GM10847 (cell line): ENCODE results near the gene PET100.

ENCODE experiments used
- POLR2A ChIP-seq: IDR thresholded peaks from 2 replicates; pipeline ENCODE4 v1.6.1; 2011; ENCODE audit not compliant: insufficient read length; ENCODE audit errors: extremely low read depth

The PET100 gene

GRCh38 chr19:7648265-7649014 lies 18.8 kb downstream of the PET100 start:
- no peak for TF ChIP-seq POLR2A

GRCh38 chr19:7650148-7650547 lies 20.6 kb downstream of the PET100 start:
- TF ChIP-seq POLR2A, result no peak

GRCh38 chr19:7652061-7652641 lies 22.6 kb downstream of the PET100 start:
- no peak for TF ChIP-seq POLR2A

- TF ChIP-seq POLR2A, result no peak
These were observed 24.8 kb downstream of the PET100 start for GRCh38 chr19:7654401-7654800.

GRCh38 chr19:7655581-7655980 lies 26.0 kb downstream of the PET100 start:
- TF ChIP-seq POLR2A, result no peak

- no peak for TF ChIP-seq POLR2A
These were observed 27.6 kb downstream of the PET100 start for GRCh38 chr19:7657131-7657751.

- no peak for TF ChIP-seq POLR2A
These were observed 28.7 kb downstream of the PET100 start for GRCh38 chr19:7658219-7658686.

GRCh38 chr19:7661744-7662538 lies 32.3 kb downstream of the PET100 start:
- TF ChIP-seq POLR2A, result no peak

- TF ChIP-seq POLR2A, result no peak
These were observed 33.1 kb downstream of the PET100 start for GRCh38 chr19:7662657-7663056.

GRCh38 chr19:7663706-7664105 lies 34.1 kb downstream of the PET100 start:
- no peak for TF ChIP-seq POLR2A

- TF ChIP-seq POLR2A, result no peak
These were observed 35.5 kb downstream of the PET100 start for GRCh38 chr19:7665076-7665475.

GRCh38 chr19:7668842-7669241 lies 39.2 kb downstream of the PET100 start, which contains the start of gene RETN:
RETN (plus strand) TSS chr19:7669049; CDS start chr19:7669327, 278 bp downstream.
- no peak for TF ChIP-seq POLR2A

- TF ChIP-seq POLR2A, result no peak
These were observed 40.0 kb downstream of the PET100 start for GRCh38 chr19:7669641-7670040.

- TF ChIP-seq POLR2A, result no peak
These were observed 40.7 kb downstream of the PET100 start for GRCh38 chr19:7670150-7670783.

- no peak for TF ChIP-seq POLR2A
These were observed 41.2 kb downstream of the PET100 start for GRCh38 chr19:7670790-7671189.

- no peak for TF ChIP-seq POLR2A
These were observed 42.9 kb downstream of the PET100 start for GRCh38 chr19:7672522-7672921.
